HG02610 (cell line): ENCODE data around the gene DENND2A.

ENCODE experiments used
- ATAC-seq: cut with Tn5 transposase; IDR thresholded peaks from one replicate; pipeline ENCODE4 v1.9.1; 2021; ENCODE audit warnings: mild to moderate bottlenecking, moderate library complexity; ENCODE audit not compliant: unreplicated experiment

DENND2A gene

DNA sequence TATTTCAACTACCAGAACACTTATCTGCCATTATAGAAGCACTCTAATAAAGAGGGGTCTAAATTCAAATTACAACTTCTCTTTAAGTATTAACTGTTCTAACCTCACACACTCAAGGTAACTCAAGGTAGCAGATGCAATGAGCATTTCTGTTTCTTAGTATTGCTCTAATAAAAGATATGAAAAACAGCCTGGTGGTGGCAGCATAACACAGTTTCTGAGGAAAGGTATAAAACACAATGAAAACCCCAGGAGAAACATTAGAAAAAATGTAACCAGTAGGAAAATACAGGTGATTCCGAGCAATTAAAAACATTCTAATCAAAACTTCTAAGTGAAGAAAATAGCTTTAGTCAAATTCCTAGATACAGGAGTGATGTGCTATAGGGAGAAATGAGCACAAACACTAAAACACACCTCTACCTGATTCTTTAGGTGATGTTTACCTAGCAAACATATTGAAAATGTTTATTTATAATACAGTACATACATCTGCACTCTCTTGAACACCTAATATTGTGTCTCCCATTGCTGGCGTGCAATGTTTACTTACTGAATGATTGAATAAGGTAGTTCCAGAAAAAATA, 164.8 kb downstream of the DENND2A start:
- no peak for ATAC-seq
